Neural progenitor cell (in vitro differentiated cells): Measurements from ENCODE around the gene CREB3L2. TPM values are rescaled to one million over a fixed set of nuclear protein-coding genes. Genes with fewer than 3 reads are reported as not detected.

Experiments used
- DNase-seq: peaks from one replicate; pipeline ENCODE4 v3.0.0-alpha.2; 2016; ENCODE audit warnings: low spot score
- H2AFZ ChIP-seq: fragments of 200-600 bp; sonication (generic); replicated peaks from 2 replicates; pipeline ENCODE4 v1.6.1; 2016; ENCODE audit warnings: antibody characterized with exemption
- H3F3A ChIP-seq: fragments of 200-600 bp; sonication (generic); 2 replicates; pipeline ENCODE4 v1.6.1; 2016; ENCODE audit warnings: antibody characterized with exemption, low read depth
- H3K27ac ChIP-seq: fragments of 200-600 bp; sonication (generic); 2 replicates; pipeline ENCODE4 v1.5.1; 2016; ENCODE audit warnings: mild to moderate bottlenecking
- H3K27me3 ChIP-seq: fragments of 200-600 bp; sonication (generic); 2 replicates; pipeline ENCODE4 v1.6.1; 2016; ENCODE audit warnings: mild to moderate bottlenecking, moderate library complexity
- H3K36me3 ChIP-seq: fragments of 200-600 bp; sonication (generic); 2 replicates; pipeline ENCODE4 v1.5.1; 2016
- H3K4me1 ChIP-seq: fragments of 200-600 bp; sonication (generic); 2 replicates; pipeline ENCODE4 v1.6.1; 2016; ENCODE audit warnings: mixed run types
- H3K4me2 ChIP-seq: fragments of 200-600 bp; sonication (generic); 2 replicates; pipeline ENCODE4 v1.6.1; 2016
- H3K4me3 ChIP-seq: fragments of 200-600 bp; sonication (generic); 2 replicates; pipeline ENCODE4 v1.5.1; 2016
- H3K79me2 ChIP-seq: fragments of 200-600 bp; sonication (generic); 2 replicates; pipeline ENCODE4 v1.6.1; 2016; ENCODE audit warnings: low read depth
- H3K9ac ChIP-seq: fragments of 200-600 bp; sonication (generic); 2 replicates; pipeline ENCODE4 v1.6.1; 2016
- H3K9me3 ChIP-seq: fragments of 200-600 bp; sonication (generic); 2 replicates; pipeline ENCODE4 v1.5.1; 2016; ENCODE audit warnings: low read depth
- H4K20me1 ChIP-seq: fragments of 200-600 bp; sonication (generic); 2 replicates; pipeline ENCODE4 v1.6.1; 2016; ENCODE audit warnings: low read depth
- H3K27ac Mint-ChIP-seq: 3 replicates; pipeline ENCODE4 v1.8.0; 2021; ENCODE audit warnings: mixed read lengths
- H3K27me3 Mint-ChIP-seq: 2 replicates; pipeline ENCODE4 v1.8.0; 2022; ENCODE audit warnings: low read depth, mild to moderate bottlenecking, inconsistent platforms, moderate library complexity, mixed read lengths; ENCODE audit not compliant: insufficient read depth
- H3K36me3 Mint-ChIP-seq: 3 replicates; pipeline ENCODE4 v1.8.0; 2021; ENCODE audit warnings: mixed read lengths
- H3K4me1 Mint-ChIP-seq: 3 replicates; pipeline ENCODE4 v1.8.0; 2021; ENCODE audit warnings: mixed read lengths
- H3K4me3 Mint-ChIP-seq: 3 replicates; pipeline ENCODE4 v1.8.0; 2021; ENCODE audit warnings: mild to moderate bottlenecking, moderate library complexity, mixed read lengths
- H3K9me3 Mint-ChIP-seq: 3 replicates; pipeline ENCODE4 v1.8.0; 2020; ENCODE audit warnings: mixed read lengths
- CTCF ChIP-seq: fragments of 200-600 bp; sonication (generic); IDR thresholded peaks from 2 replicates; pipeline ENCODE4 v1.5.1; 2017; ENCODE audit warnings: antibody characterized with exemption, mild to moderate bottlenecking
- EZH2 ChIP-seq: fragments of 200-600 bp; sonication (generic); IDR thresholded peaks from 2 replicates; pipeline ENCODE4 v1.6.1; 2017; ENCODE audit warnings: antibody characterized with exemption, mild to moderate bottlenecking, moderate library complexity
- EZH2phosphoT487 ChIP-seq: fragments of 200-600 bp; sonication (generic); IDR thresholded peaks from 2 replicates; pipeline ENCODE4 v1.6.1; 2017; ENCODE audit warnings: antibody characterized with exemption
- total RNA-seq: library from RNA; depleted of rRNA; stranded (reverse); fragments of >200 nt; gene quantifications from 2 replicates; pipeline ENCODE4 v1.2.3, GENCODE V29; 2015; ENCODE audit warnings: low replicate concordance

Gene CREB3L2
- total RNA-seq, 1 donor from 2014 or later: 9.9 TPM

GRCh38 chr7:138029941-138030340, 28.1 kb upstream of the CREB3L2 start:
- Mint-ChIP-seq H3K4me3 (no peak overlapping the region), H3K9me3 (peaks cover 21% of the 10 kb centered on the region), H3K27me3 (peaks cover 2% of the 10 kb centered on the region), H3K4me1 (no peaks in the 10 kb centered on the region), H3K36me3 (peaks cover 6% of the 10 kb centered on the region), H3K27ac (no peak overlapping the region)
- H3K27ac ChIP-seq: no peak overlapping the region
- H3K9me3 ChIP-seq: no peaks in the 10 kb centered on the region
- no peak overlapping the region for H2AFZ ChIP-seq
- DNase-seq: no peak
- no peak overlapping the region for H3K4me3 ChIP-seq
- no peak overlapping the region for H3K4me2 ChIP-seq
- H3K9ac ChIP-seq: no peak overlapping the region
- H3K79me2 ChIP-seq: no peaks in the 10 kb centered on the region
- H4K20me1 ChIP-seq: no peaks in the 10 kb centered on the region
- H3K27me3 ChIP-seq: no peaks in the 10 kb centered on the region
- peaks cover 5% of the 10 kb centered on the region for H3K4me1 ChIP-seq
- no peaks in the 10 kb centered on the region for H3K36me3 ChIP-seq
- peaks cover 3% of the 10 kb centered on the region for H3F3A ChIP-seq
- TF ChIP-seq CTCF: no peak
- TF ChIP-seq EZH2: no peak

GRCh38 chr7:138029126-138029525, 27.2 kb upstream of the CREB3L2 start:
- H3K36me3 ChIP-seq: no peaks in the 10 kb centered on the region
- Mint-ChIP-seq H3K36me3 (peaks cover 4% of the 10 kb centered on the region), H3K9me3 (peaks cover 19% of the 10 kb centered on the region), H3K4me1 (no peaks in the 10 kb centered on the region), H3K4me3 (no peak overlapping the region), H3K27me3 (peaks cover 2% of the 10 kb centered on the region), H3K27ac (no peak overlapping the region)
- TF ChIP-seq EZH2 (no peak), CTCF (no peak), EZH2phosphoT487 (no peak)
- peaks cover 4% of the 10 kb centered on the region for H3K9me3 ChIP-seq
- no peaks in the 10 kb centered on the region for H3K79me2 ChIP-seq
- H3K4me1 ChIP-seq: peaks cover 5% of the 10 kb centered on the region
- no peak overlapping the region for H3K9ac ChIP-seq
- no peaks in the 10 kb centered on the region for H3K27me3 ChIP-seq
- H3K27ac ChIP-seq: no peak overlapping the region
- H4K20me1 ChIP-seq: no peaks in the 10 kb centered on the region
- no peak overlapping the region for H3K4me2 ChIP-seq
- peaks cover 3% of the 10 kb centered on the region for H3F3A ChIP-seq
- H3K4me3 ChIP-seq: no peak overlapping the region
- H2AFZ ChIP-seq: no peak overlapping the region
- DNase-seq: no peak

- Mint-ChIP-seq H3K36me3 (peaks cover 4% of the 10 kb centered on the region), H3K4me1 (no peaks in the 10 kb centered on the region), H3K4me3 (no peak overlapping the region), H3K9me3 (peaks cover 17% of the 10 kb centered on the region), H3K27ac (no peak overlapping the region), H3K27me3 (peaks cover 2% of the 10 kb centered on the region)
- H3K9me3 ChIP-seq: peaks cover 4% of the 10 kb centered on the region
- DNase-seq: no peak
- H3K27me3 ChIP-seq: no peaks in the 10 kb centered on the region
- no peaks in the 10 kb centered on the region for H4K20me1 ChIP-seq
- no peaks in the 10 kb centered on the region for H3K79me2 ChIP-seq
- H3K4me2 ChIP-seq: no peak overlapping the region
- H3K9ac ChIP-seq: no peak overlapping the region
- no peaks in the 10 kb centered on the region for H3K36me3 ChIP-seq
- H3K27ac ChIP-seq: no peak overlapping the region
- no peak for TF ChIP-seq EZH2phosphoT487
- TF ChIP-seq CTCF: no peak
- no peak for TF ChIP-seq EZH2
- no peak overlapping the region for H3K4me3 ChIP-seq
- H2AFZ ChIP-seq: no peak overlapping the region
- no peaks in the 10 kb centered on the region for H3K4me1 ChIP-seq
- H3F3A ChIP-seq: peaks cover 3% of the 10 kb centered on the region
These were observed 25.2 kb upstream of the CREB3L2 start for GRCh38 chr7:138027100-138027499.
